Stimulated activated CD4-positive, alpha-beta T cell treated with anti-CD3 and anti-CD28 coated beads, Interleukin-4, amount 100 ng/mL, for 48 hours (primary cell): ENCODE results near the gene UCKL1.

ENCODE experiments used
- DNase-seq, 2 donors: peaks; one replicate each; pipeline ENCODE4 v3.0.0-alpha.2; 2020; ENCODE audit warnings: low read depth in 2 of 2

UCKL1 gene

DNA sequence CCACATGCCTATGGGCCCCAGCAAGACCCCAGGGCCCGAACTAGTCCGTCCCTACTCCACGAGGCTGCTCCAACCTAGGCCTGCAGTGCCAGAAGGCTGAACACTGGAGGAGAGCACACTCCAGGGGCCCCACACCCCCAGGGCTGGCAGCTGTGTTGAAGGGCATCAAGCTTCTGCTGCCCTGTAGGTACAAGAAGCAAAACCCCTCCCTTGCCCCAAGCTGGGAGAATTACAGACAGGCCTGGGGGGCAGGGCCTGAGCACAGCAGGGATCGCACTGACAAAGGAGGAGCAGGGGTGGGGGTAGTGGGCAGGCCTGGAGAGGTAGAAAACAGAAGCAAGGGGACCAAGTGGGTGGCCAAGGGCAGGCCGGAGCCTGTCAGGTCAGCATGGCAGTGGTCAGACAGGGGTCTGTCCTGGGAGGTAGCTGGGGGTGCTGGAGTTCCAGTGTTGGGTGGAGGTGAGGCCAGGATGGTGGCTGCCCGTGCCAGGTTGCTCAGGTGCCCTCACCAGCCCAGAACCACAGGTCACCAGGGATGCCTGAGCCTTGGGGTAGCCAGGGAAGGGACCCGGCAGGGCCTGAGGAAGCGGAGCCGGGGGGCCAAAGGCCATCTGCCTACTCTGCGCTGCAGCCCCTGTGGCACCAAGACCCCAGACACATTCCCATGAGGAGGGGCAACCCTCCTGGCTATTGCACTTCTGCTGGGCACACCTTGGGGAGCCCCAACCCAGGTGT lies 2.9 kb upstream of the UCKL1 start:
- DNase-seq = no peak

DNA sequence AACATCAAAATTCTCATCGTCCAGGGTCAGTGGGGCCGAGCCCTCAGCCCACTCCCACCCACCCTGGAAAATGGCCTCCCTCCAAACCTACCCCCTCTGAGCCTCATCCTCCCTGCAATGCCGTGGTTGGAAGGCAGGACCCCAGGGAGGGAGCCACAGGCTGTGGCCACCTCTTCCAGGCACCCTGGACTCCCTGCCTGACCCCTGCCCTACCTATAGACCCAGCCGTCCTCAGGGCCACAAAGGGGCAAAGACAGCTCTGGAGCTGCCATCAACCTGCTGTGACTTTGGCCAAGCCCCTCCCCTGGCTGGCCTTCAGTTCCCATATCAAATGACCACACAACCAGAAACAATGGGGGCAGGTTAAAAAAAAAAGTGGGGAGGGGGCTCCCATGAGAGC lies 2.3 kb upstream of the UCKL1 start:
- DNase-seq = no peak

DNA sequence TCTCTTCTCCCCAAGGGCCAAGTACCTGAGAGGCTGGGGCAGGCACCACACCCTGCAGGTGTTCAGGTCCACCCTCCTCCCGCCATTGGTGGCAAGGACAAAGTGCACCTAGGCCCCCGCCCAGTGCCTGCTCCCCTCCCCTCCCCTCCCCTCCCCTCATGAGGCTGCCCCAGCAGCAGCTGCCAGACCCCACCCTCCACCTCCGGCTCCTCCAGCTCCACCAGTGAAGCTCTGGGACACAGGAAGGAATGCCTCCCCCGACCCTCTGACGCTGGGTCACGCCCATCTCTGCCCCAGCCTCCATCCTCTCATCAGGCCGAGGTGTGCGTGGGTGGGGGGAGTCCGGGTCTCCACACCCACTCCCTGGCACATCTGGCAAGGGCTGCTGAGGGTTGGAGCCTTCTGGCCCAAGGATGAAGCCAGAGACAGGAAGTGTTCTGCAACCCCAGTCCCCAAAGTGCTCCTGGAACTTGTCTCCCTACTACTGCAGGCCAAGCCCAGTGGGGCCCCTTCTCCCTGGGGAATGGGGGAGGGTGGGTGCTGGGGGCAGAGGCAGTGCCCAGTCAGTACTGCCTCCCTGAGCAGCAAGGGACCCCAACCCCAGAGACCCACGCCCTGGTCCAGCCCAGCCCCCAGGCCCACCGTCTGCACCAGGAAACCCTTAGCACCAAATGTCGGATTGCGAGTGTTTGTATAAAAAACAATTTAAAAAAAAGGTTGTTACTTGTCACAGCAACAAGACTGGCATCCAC lies 1.6 kb upstream of the UCKL1 start:
- no peak for DNase-seq

DNA sequence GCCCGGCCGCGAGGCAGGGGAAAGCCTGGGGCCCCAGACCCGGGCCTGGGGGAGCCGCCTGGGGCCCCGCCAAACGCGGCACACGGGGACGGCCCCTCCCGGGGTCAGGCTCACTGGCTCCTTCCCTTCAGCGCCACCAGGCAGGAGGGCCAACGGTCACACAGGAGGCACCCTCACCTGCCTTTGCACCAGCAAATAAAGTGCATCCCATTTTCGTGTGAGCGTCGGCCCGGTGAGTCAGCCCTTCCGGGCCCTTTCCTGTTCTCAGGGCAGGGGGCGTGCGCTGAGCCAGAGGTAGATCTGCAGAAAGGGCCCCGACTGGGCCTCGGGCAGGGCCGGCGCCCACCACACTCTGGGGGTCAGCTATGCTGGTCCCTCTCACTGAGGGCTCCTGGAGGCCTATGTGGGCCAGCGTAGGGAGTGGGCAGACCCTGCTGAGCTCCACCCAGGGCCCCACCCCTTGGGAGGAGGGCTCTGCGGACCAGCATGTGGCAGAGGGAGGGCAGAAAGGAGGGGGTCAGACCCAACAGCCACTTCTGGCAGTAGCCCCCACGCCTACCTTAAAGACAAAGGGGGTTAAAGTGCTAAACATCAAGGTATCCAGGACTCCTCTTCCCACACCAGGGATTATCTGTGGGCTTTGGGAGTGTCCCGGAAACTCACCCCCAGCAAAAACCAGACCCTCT lies 931 bp upstream of the UCKL1 start:
- DNase-seq = peak in 1 of 2 donors; percentile 59

DNA sequence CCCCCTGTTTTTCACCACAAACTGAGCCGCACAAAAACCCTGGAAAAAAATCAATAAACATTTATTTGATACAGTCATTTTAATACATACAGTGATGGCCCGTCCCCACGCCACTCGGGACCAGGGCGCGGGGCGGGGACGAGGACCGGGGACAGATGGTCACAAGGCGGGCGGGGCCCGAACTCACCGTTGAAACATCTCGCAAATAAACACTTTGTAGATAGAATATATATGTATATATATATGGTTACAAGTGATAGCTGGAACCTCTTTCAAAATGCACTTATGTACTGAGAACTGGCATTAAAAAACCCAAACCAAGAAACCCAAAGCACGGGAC lies 418 bp upstream of the UCKL1 start:
- no peak for DNase-seq

DNA sequence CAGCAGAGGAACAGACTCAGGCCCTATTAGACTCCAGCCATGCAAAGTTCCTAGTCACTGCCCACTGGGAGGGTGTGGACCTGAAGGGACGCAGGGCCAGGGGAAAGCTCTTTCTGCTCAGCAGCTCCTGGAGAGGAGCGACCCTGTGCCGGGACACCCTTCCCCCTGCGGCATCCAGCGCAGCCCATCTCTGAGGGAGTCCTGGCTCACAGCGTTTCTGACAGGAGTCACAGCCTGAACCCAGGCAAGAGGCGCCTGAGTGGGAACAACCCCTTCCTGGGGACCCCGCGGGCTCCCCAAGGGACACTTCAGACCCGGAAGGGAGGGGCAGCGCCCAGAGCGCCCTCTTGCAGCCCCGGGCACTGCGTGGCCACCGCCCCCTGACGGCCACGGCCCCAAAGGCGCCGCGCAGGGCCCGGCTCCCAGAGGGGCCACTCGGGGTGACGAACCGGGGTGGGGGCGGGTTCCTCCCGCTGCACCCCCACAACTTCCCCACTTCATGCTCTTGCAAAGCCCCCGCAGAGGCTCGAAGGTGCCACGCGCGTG lies 862 bp downstream of the UCKL1 start:
- no peak for DNase-seq

DNA sequence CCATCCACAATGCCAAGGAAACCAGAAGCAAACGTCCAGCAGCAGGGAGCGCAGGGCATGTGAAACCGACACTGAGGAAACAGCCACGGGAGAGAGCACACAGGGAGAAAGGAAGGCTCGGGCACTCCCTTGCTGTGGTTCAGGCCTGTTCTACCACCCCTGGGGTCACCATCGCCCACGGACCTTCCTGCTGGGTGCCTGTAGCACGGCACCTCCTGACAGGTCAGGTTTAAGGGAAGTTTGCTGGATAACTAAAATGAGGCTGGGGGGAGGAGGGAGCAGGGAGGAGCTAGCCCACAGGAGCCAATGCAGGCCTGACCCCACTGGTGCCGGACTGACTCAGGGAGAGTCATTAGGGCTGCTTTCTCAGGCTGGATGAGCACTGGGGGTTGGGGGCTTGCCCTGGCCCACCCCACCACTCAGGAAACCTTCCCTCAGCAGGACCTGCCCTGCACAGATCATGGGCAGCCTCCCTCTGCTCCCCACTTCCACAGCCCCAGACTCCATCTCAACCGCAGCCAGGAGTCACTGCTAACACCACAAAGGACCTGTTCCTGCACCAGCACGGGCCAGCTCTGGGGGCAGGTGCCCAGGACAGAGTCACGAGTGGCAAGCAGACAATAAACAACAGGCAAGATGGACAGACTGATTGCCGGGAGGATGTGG lies 2.3 kb downstream of the UCKL1 start:
- no peak for DNase-seq

DNA sequence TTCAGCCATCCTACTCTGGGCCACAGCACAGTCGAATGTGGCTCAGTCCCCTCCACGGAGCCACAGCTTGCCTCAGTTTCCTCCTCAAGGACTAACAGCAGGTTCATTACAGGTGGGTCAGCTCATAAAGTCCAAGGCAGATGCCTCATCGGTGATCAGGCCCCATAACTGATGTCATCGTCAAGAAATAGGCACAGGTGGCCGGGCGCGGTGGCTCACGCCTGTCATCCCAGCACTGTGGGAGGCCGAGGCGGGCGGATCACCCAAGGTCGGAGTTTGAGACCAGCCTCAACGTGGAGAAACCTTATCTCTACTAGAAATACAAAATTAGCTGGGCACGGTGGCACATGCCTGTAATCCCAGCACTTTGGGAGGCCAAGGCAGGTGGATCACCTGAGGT lies 3.4 kb downstream of the UCKL1 start:
- no peak for DNase-seq

DNA sequence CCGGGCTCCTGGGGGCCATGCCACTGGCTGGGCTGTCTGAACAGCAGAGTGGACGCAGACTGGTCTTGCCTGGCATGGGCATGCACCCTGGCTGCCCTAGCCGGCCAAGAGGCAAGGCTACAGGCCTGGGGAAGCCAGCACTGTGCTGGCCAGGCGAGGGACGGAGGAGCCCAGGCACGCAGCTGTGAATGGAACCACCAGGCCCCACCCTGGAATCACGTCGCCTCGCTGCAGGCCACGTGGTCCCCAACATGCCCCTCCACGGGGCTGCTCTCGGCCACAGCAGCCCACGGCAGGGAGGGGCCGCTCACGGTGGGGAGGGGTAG lies 4.0 kb downstream of the UCKL1 start:
- no peak for DNase-seq

DNA sequence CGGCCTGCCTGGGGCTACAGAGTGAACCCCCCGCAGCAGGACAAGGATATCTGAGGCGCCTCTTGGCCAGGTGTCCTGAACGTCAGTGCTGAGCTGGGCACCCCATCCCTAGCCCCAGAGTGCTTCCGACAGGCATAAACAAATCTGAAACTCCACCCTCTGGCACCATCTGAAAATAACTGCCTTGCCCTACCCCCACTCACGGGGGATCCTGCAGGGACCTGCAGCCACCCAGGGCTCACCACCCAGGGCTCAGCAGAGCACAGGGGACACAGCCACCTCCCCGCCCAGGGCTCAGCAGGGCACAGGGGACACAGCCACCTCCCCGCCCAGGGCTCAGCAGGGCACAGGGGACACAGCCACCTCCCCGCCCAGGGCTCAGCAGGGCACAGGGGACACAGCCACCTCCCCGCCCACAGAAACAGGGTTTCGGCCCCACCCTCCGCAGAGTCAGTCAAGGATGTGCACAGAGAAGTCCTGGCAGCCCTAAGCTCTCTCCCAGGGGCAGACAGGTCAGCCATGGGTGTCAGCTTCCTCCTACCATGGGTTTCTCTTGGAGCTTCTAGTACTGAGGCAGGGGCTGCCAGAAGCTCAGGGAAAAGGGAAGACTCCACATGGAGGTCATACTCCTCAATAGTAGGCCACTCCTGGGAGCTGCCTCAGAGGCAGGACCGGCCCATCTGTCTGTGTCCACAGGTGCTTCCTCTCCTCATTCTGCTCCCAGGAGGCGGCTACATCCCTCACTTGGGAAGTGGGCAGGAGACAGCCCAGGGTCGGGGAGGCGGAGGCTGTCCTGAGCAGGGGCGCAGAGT lies 4.6 kb downstream of the UCKL1 start:
- no peak for DNase-seq

DNA sequence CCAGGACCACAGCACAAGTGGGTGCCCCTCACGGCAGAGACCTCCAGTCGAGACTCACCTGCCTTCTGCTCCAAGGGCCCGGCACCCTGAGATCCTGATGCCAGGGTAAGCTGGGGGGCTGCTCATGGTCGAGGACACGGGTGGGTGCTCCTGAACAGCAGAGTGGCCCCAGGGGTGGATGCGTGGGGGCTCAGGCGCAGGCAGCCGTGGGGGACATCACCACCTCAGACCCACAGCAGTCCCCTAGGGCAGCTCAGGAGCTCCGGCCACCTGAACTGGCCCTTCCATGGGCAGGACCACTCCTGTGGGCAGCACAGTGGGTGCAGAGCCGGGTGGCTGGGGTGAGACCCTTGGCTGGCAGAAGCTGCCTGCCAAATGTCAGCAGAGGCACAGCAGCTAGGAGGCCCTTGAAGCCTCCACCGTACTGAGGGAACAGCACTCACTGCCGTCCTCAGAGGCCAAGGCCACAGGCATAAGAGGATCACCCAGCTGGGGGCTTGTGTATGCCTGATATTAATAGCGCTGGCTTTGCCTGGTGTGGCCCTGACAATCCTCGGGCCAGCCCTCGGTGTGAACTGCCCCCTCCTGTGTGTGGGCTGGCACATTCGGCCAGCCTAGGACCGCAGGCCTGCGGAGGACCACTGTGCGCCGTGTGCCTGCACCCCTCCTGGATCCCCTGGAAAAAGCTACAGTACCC lies 5.4 kb downstream of the UCKL1 start:
- DNase-seq = no peak

DNA sequence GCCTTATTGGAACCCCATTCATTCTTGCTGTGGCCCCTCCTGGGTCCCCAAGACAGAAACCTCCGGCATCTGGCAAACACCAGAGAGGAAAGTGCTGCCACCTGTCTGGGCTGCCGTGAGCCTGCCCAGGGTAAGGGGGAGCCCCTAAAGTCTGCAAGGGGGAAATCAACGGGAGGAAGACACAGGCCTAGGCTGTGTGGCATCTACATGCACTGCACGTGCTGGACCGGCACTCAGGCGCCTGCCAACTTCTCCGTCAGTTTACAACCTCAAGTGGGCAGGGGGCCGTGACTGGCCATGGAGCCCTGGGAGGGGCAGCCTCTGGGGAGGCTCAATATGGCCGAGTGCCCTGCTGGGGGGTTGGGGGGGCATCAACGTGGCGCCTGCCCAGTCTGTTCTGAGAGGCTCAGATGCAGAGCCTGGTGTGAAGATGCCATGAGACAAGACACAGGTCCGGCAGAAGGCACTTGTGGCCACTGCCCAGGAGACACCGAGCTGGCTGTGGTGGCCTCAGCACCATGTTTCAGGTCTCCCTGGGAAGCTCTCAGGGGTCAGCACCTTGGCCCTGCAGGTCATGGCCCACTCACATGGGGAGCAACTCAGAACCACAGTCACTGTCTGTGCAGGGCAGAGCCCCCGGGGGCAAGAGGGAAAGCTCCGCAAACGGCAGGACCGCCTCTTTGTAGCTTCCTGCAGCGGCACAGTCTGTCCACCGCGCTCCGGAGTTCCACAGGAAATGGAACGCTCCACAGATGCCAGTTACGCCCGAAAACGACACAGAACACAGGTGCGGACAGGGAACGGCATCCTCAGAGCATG lies 8.4 kb downstream of the UCKL1 start:
- no peak for DNase-seq

DNA sequence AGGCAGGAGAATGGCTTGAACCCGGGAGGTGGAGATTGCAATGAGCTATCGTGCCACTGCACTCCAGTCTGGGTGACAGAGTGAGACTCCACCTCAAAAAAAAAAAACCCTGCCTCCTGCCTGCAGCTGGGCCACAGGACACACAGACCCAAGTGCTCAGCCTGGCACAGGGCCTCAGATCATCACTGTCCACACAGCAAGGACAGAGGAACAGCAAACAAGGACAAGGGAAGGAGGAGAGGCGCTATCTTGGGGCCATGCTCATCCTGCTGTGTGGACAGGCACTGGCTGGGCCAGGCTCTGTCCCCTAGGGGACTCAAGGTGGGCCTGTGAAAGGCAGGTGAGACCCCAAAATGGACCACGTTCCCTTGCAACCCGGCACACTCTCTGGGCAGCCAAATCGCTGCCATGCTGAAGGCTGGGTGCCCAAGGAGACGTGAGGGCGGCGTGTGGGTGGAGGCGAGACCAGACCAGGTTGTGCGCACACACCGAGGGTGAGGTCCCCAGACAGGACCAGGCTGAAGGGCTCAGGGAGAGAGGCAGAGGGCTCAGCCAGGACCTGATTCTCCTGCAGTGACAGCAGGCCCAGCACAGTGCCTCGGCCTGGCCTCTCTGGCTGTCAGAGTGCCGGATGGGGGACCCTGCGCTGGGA lies 9.1 kb downstream of the UCKL1 start:
- no peak for DNase-seq

DNA sequence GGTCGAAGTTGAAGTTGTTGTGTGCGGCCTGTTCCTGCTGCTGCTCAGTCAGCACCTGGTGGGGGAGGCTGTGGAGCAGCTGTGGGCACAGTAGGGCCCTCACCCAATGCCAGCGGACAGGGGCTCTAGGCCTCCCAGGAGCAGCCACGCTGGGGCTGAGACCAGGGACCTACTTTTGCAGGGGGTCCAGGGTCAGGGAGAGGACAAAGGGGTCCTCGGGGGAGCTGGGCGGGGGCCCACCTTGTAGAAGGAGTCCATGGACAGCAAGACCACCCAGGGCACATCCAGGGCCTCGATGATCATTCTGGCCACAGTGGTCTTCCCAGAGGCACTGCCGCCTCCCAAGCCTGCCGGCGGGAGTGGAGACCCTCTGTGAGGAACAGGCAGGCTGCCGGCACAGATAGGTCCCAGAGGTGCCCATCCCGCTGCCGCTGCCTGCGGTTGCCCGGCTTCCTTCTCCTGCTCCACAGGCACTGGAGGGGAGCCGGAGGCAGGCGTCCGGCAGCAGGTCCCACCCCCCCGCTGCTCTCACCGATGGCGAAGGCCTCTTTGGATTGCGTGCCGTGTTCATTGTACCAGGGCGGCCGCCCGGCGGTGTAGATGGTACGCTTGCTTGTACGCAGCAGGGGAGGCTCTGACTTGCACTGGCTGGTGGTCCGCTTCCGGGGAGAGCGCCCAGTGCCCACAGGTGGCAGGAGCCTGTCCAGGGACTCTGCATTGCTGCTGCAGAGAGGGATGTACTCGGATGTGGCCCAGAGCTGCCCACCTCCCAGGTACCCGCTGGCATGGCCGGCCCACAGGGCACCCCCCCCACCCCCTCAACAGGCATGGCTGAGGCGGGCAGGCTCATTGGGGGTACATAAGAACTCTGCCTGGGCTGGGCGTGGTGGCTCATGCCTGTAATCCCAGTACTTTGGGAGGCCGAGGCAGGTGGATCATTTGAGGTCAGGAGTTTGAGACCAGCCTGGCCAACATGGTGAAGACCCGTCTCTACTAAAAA lies 10.0 kb downstream of the UCKL1 start:
- DNase-seq = no peak

DNA sequence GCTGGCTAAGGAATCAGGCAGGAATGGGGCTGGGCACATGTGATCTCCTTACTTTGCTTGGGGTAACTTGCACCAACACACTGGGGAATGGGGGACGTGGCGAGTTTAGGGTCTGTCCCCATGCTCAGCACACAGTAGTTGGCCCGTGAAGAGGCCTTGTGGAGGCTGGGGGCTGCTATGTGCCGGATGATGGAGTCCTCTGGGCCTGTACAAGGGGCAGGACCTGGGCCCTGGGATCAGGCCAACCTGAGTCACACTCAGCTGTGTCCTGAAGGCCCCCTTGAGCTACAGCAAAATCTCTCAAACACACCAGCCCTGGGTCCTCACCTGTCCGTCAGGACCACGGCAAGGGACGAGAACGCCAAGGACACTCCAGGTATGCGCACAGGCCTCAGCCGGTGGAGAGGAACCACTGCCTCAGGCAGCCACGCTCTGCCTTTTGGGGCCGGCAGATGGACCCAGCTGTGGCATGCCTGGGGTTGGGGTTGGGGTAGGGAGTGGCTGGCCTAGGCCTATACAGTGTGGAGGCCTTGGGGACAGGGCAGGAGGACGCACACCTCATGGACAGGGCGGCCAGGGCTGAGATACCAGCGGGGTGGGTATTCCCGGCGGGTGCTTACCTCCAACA lies 11.1 kb downstream of the UCKL1 start:
- no peak for DNase-seq

DNA sequence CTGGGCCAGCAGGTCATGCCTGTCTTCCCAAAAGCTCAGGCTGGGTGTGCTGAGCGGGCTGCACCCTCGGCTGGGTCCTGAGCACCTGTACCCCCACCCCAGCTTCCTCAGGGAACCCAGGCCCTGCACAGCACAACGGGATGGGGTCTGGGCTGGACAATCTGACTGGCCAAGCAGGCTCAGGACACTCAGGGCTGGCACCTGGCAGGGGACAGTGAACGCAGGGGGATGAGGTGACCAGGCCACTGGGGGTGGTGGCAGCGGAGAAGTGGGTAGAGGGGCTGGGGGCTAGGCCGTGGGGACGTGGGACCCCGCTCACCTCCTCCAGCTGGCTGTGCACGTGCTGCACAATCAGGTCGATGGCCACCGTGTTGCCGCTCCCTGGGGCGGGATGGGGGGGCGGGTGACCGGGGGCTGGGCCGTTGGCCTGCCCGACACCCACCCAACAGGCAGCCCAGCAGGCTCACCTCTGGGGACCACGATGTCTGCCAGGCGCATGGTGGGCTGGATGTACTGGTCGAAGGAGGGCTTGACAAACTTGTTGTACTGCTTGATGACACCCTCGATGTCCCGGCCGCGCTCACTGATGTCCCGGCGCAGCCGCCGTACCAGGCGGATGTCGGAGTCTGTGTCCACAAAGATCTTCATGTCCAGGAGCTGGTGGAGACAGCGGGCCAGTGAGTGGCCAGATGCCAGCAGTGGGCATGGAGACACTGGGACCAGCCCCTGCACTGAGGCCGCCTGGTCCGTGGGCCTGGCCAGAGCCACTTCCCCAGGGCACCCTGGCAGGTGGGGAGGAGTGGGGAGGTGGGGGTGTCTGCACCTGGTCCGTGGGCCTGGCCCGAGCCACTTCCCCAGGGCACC lies 11.9 kb downstream of the UCKL1 start:
- DNase-seq = no peak

DNA sequence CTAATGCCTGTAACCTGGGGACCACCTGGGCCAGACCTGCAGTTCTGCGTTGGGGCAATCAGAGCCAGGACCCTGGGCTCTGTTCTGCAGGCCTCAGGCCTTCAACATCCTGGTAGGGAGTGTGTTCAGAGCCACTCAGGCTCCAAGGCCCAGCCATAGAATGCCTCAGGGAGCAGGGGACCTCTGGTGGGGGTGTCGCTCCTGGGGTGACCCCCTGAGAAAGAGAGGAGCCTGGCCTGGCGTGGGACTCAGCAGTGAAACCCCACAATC lies 12.5 kb downstream of the UCKL1 start:
- no peak for DNase-seq
